ENCODE measurements around the gene NFIC.
"Not testable (repeated sequence)": the region's sequence is repeated elsewhere in the genome, so short reads cannot be mapped to it uniquely, and the experiment has no call there.

Gene NFIC

GRCh38 chr19:3420244-3420755, 53.9 kb downstream of the NFIC start:
- Mint-ChIP-seq H3K9me3 (no peaks in the 10 kb centered on the region), H3K27ac (no peak overlapping the region), H3K27me3 (ENCODE audit: low read depth, poor library complexity) (peaks cover 8% of the 10 kb centered on the region), H3K36me3 (ENCODE audit: low read depth) (no peaks in the 10 kb centered on the region), H3K4me3 (no peak overlapping the region), H3K4me1 (peaks cover 4% of the 10 kb centered on the region)
- TF ChIP-seq CTCF (IDR thresholded peaks at IDR 0.05): no peak
- DNase-seq: no peak

GRCh38 chr19:3420909-3421619, 54.7 kb downstream of the NFIC start:
- no peak for TF ChIP-seq CTCF (IDR thresholded peaks at IDR 0.05)
- peaks cover 8% of the 10 kb centered on the region for H3K27me3 Mint-ChIP-seq (ENCODE audit: low read depth, poor library complexity)
- no peak overlapping the region for H3K27ac Mint-ChIP-seq
- H3K4me3 Mint-ChIP-seq: no peak overlapping the region
- H3K9me3 Mint-ChIP-seq: no peaks in the 10 kb centered on the region
- DNase-seq: no peak
- peaks cover 4% of the 10 kb centered on the region for H3K4me1 Mint-ChIP-seq
- H3K36me3 Mint-ChIP-seq (ENCODE audit: low read depth): no peaks in the 10 kb centered on the region

GRCh38 chr19:3421656-3422055, 55.3 kb downstream of the NFIC start:
- H3K4me1 Mint-ChIP-seq; H3K27ac Mint-ChIP-seq; H3K4me3 Mint-ChIP-seq; H3K9me3 Mint-ChIP-seq; DNase-seq; H3K36me3 Mint-ChIP-seq (ENCODE audit: low read depth); H3K27me3 Mint-ChIP-seq (ENCODE audit: low read depth, poor library complexity): not testable (repeated sequence)

- Mint-ChIP-seq H3K4me3 (no peak overlapping the region), H3K36me3 (ENCODE audit: low read depth) (no peaks in the 10 kb centered on the region), H3K27me3 (ENCODE audit: low read depth, poor library complexity) (peaks cover 5% of the 10 kb centered on the region), H3K4me1 (peaks cover 13% of the 10 kb centered on the region), H3K9me3 (peaks cover 5% of the 10 kb centered on the region), H3K27ac (no peak overlapping the region)
- TF ChIP-seq CTCF (IDR thresholded peaks at IDR 0.05): no peak
- no peak for DNase-seq
Measured at GRCh38 chr19:3423183-3423829, 56.9 kb downstream of the NFIC start.

GRCh38 chr19:3426433-3426832, 60.0 kb downstream of the NFIC start:
- Mint-ChIP-seq H3K4me1 (peaks cover 22% of the 10 kb centered on the region), H3K36me3 (ENCODE audit: low read depth) (no peaks in the 10 kb centered on the region), H3K9me3 (peaks cover 5% of the 10 kb centered on the region), H3K27me3 (ENCODE audit: low read depth, poor library complexity) (no peaks in the 10 kb centered on the region), H3K4me3 (no peak overlapping the region), H3K27ac (no peak overlapping the region)
- no peak for TF ChIP-seq CTCF (IDR thresholded peaks at IDR 0.05)
- DNase-seq: no peak

- not testable (repeated sequence) for DNase-seq; H3K9me3 Mint-ChIP-seq; H3K27ac Mint-ChIP-seq; H3K4me3 Mint-ChIP-seq; H3K36me3 Mint-ChIP-seq (ENCODE audit: low read depth); H3K27me3 Mint-ChIP-seq (ENCODE audit: low read depth, poor library complexity)
- peaks cover 23% of the 10 kb centered on the region for H3K4me1 Mint-ChIP-seq
Measured at GRCh38 chr19:3430366-3430680, 63.9 kb downstream of the NFIC start.
